Testis (tissue), 3 donors: Measurements from ENCODE around the gene MRAP2. TPM values are rescaled to one million over a fixed set of nuclear protein-coding genes. Genes with fewer than 3 reads are reported as not detected.
"Not testable (repeated sequence)": the region's sequence is repeated elsewhere in the genome, so short reads cannot be mapped to it uniquely, and the experiment has no call there.

Experiments used
- DNase-seq: peaks from one replicate; pipeline ENCODE4 v3.0.0-alpha.2; 2019
- H3K27ac ChIP-seq, 2 donors: fragments of 200-600 bp; sonication (generic); one replicate each; pipeline ENCODE4 v1.5.1; 2019
- H3K27me3 ChIP-seq: fragments of 200-600 bp; sonication (generic); one replicate; pipeline ENCODE4 v1.5.1; 2019
- H3K36me3 ChIP-seq: fragments of 200-600 bp; sonication (generic); one replicate; pipeline ENCODE4 v1.5.1; 2017; ENCODE audit warnings: low read depth; ENCODE audit errors: missing control alignments
- H3K4me1 ChIP-seq: fragments of 200-600 bp; sonication (generic); one replicate; pipeline ENCODE4 v1.5.1; 2019
- H3K4me3 ChIP-seq, 2 donors: fragments of 200-600 bp; sonication (generic); one replicate each; pipeline ENCODE4 v1.5.1; 2017 to 2019
- H3K9me3 ChIP-seq: fragments of 200-600 bp; sonication (generic); one replicate; pipeline ENCODE4 v1.5.1; 2017
- POLR2A ChIP-seq: fragments of 450-650 bp; IDR thresholded peaks from one replicate; pipeline ENCODE4 v1.6.1; 2017; ENCODE audit warnings: antibody characterized with exemption, mild to moderate bottlenecking, moderate library complexity
- WGBS, 2 donors: methylation state at CpG; one replicate each; pipeline ENCODE4 v1.1.5; 2018; 5-methylcytosine and 5-hydroxymethylcytosine counted together
- intact Hi-C: fragments of 100-400 bp; cut with DNase I; formaldehyde crosslinking; loops from one replicate; pipeline ENCODE4 v1.15.1; 2023; ENCODE audit warnings: low total_unique reads
- polyA plus RNA-seq: library from polyadenylated mRNA; stranded (reverse); fragments of 350-450 nt; fragmentation: Illumina TruSeq; extraction: RNeasy Lipid Tissue Mini Kit (QIAGEN cat#74804); gene quantifications from one replicate; pipeline ENCODE4 v1.2.3, GENCODE V29; 2014; ENCODE audit warnings: low read depth, low replicate concordance; ENCODE audit not compliant: insufficient read depth
- total RNA-seq, 2 donors: library from RNA; depleted of rRNA; stranded (reverse); fragments of >200 nt; gene quantifications; one replicate each; pipeline ENCODE4 v1.2.3, GENCODE V29; 2016
- TF ChIP-seq, protein P1 (sequence below), 3 experiments: fragments of 450-650 bp in 2 of 3; fragments of 200-600 bp in 1 of 3; sonication (generic) in 1 of 3; IDR thresholded peaks; one replicate each; pipeline ENCODE4 v1.5.1; 2016 to 2019; ENCODE audit warnings: antibody characterized with exemption in 3 of 3, mild to moderate bottlenecking in 2 of 3, moderate library complexity in 1 of 3

MRAP2 gene
- total and polyA plus RNA-seq, 3 donors from 2014 or later = 3.2 to 5.4 (median 4.1) TPM

DNA sequence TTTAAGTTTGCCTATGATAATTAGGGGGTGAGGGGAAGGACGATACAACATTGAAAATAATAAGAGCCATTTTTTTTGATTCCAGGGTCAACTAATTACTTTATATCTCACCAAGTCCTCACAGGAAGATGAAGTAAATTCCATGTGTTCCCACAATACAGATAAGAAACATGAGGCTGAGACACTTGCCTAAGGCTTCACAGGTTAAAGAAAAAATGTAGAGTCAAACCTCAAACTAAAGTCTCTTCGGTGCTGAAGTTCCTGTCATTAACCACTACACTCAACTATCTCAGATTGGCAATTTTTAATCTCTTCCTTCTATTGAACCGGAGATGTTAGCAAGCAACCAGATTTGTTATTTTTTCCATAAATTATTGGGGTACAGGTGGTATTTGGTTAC lies 33.0 kb downstream of the MRAP2 start:
- Histone ChIP-seq H3K4me1 (no peaks in the 10 kb centered on the region), H3K27ac (no peak overlapping the region), H3K27me3 (no peaks in the 10 kb centered on the region), H3K4me3 (no peak overlapping the region), H3K9me3 (no peaks in the 10 kb centered on the region), H3K36me3 (no peaks in the 10 kb centered on the region)
- DNase-seq = no peak
- WGBS, 2 donors = 61 to 76% methylated on average over 3 of the region's 3 CpGs
- TF ChIP-seq, protein P1, sequence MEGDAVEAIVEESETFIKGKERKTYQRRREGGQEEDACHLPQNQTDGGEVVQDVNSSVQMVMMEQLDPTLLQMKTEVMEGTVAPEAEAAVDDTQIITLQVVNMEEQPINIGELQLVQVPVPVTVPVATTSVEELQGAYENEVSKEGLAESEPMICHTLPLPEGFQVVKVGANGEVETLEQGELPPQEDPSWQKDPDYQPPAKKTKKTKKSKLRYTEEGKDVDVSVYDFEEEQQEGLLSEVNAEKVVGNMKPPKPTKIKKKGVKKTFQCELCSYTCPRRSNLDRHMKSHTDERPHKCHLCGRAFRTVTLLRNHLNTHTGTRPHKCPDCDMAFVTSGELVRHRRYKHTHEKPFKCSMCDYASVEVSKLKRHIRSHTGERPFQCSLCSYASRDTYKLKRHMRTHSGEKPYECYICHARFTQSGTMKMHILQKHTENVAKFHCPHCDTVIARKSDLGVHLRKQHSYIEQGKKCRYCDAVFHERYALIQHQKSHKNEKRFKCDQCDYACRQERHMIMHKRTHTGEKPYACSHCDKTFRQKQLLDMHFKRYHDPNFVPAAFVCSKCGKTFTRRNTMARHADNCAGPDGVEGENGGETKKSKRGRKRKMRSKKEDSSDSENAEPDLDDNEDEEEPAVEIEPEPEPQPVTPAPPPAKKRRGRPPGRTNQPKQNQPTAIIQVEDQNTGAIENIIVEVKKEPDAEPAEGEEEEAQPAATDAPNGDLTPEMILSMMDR (IDR thresholded peaks at IDR 0.05) = no peak
- no peak for TF ChIP-seq POLR2A
- intact Hi-C loops = no loop called here

DNA sequence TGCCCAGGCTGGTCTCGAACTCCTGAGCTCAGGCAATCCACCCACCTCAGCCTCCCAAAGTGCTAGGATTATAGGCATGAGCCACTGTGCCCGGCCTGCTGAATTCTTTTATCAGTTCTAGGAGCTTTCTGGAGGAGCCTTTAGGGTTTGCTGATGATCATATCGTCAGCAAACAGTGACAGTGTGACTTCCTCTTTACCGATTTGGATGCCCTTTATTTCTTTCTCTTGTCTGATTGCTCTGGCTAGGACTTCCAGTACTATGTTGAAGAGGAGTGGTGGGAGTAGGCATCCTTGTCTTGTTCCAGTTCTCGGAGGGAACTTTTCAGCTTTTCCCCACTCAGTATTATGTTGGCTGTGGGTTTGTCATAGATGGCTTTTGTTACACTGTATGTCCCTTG lies 35.3 kb downstream of the MRAP2 start:
- H3K4me3 ChIP-seq, intact Hi-C loops, H3K27ac ChIP-seq, H3K4me1 ChIP-seq, H3K9me3 ChIP-seq, H3K27me3 ChIP-seq, DNase-seq, H3K36me3 ChIP-seq: not testable (repeated sequence)
- 88 to 92% methylated on average over 5 of the region's 5 CpGs for WGBS, 2 donors

DNA sequence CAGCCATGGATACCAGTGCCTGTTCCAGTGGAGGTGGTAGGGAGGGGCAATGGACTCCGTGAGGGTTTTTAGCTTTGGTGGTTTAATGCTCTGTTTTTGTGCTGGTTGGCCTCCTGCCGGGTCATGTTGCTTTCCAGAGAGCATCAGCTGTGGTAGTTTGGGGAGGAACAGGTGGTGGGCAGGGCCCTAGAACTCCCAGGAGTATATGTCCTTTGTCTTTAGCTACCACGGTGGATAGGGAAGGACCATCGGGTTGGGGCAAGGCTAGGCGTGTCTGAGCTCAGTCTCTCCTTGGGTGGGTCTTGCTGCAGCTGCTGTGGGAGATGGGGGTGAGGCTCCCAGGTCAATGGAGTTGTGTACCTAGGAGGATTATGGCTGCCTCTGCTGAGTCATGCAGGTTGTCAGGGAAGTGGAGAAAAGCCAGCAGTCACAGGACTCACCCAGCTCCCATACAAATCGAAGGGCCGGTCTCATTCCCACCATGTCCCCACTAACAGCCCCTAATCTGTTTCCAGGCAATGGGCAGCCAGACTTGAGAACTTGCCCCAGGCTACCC lies 38.9 kb downstream of the MRAP2 start:
- Histone ChIP-seq H3K27ac (no peak overlapping the region), H3K27me3 (no peaks in the 10 kb centered on the region), H3K4me3 (no peak overlapping the region), H3K4me1 (no peaks in the 10 kb centered on the region), H3K36me3 (no peaks in the 10 kb centered on the region), H3K9me3 (no peaks in the 10 kb centered on the region)
- DNase-seq = no peak
- 89 to 98% methylated on average over 7 of the region's 7 CpGs for WGBS, 2 donors
- TF ChIP-seq POLR2A = no peak
- TF ChIP-seq, protein P1 (IDR thresholded peaks at IDR 0.05) = no peak
- intact Hi-C loops = no loop called here

DNA sequence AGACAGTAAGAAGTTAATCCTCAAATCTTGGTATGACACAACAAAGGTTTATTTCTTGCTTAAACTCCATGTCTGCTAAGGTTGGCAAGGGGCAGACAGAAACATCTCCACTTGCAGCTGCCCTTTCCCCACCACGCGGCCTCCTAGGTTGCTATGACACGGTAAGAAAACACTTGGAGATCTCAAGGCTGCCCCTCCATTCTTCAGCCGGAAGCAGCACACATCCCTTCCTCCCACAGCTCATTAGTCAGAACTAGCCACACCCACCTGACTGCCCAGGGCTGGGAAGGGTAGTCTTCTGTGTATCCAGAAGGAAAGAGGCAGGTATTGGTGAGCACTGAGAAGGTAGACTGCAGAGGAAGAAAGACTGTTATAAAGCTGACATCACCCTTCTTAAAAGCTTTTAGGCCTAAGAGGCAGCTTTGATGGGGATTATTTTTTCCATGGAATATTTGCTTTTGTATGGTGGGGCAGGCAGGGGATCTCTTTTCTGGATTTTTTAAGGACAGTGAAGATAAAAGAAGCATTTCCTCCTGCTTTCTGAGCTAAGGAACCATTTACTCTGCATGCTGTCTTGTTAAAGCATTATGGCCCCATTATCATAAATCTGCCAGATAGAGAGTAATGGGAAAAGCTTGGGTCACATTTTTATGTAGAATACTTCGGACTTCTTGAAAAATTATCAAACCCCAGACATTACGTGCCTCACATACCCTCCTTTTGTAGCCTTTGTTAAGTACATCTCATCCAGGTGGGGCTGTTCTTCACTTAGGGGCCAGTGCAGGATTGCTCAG lies 41.6 kb downstream of the MRAP2 start:
- TF ChIP-seq, protein P1 (IDR thresholded peaks at IDR 0.05) = no peak
- no peak for TF ChIP-seq POLR2A
- DNase-seq = no peak
- no peaks in the 10 kb centered on the region for H3K9me3 ChIP-seq
- intact Hi-C loops = no loop called here
- H3K36me3 ChIP-seq = no peaks in the 10 kb centered on the region
- WGBS, 2 donors = 35 to 61% methylated on average over 6 of the region's 6 CpGs
- H3K27ac ChIP-seq = no peak overlapping the region
- H3K27me3 ChIP-seq = no peaks in the 10 kb centered on the region
- H3K4me1 ChIP-seq = no peaks in the 10 kb centered on the region
- no peak overlapping the region for H3K4me3 ChIP-seq

DNA sequence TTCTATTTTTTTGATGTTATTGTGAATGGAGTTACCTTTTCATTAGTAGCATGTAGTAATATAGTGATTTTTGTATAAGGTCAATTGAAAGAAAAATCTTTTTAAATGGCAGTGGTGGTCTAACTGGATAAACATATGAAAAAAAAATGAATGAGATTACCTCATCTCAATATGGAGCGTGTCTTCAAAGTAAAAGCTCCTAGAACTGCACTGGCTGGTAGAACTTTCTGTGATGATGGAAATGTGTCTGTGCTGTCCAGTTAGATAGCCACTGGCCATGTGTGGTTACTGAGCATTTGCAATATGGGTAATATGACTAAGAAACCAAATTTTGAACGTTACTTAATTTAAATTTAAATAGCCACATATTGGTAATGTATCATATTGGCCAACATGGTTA lies 44.1 kb downstream of the MRAP2 start:
- H3K4me3 ChIP-seq = no peak overlapping the region
- H3K36me3 ChIP-seq = no peaks in the 10 kb centered on the region
- intact Hi-C loops = no loop called here
- H3K27me3 ChIP-seq = no peaks in the 10 kb centered on the region
- no peaks in the 10 kb centered on the region for H3K9me3 ChIP-seq
- 88 to 89% methylated on average over 2 of the region's 2 CpGs for WGBS, 2 donors
- H3K27ac ChIP-seq = no peak overlapping the region
- TF ChIP-seq, protein P1 (IDR thresholded peaks at IDR 0.05) = no peak
- no peak for TF ChIP-seq POLR2A
- no peaks in the 10 kb centered on the region for H3K4me1 ChIP-seq
- no peak for DNase-seq
